ENCODE measurements around the gene CTAGE8. TPM values are rescaled to one million over a fixed set of nuclear protein-coding genes. Genes with fewer than 3 reads are reported as not detected.
"Not testable (repeated sequence)": the region's sequence is repeated elsewhere in the genome, so short reads cannot be mapped to it uniquely, and the experiment has no call there.

The CTAGE8 gene
- total RNA-seq (10 to 100 TPM in 1 of 5 donors, 1 to 10 TPM in 1, not detected in 3; 5.4 to 12.5 TPM), polyA plus RNA-seq (1 to 10 TPM in 1 of 3 donors, under 1 TPM in 1, not detected in 1; 0.68 to 6.0 TPM)
- long read RNA-seq, donor 1, partial matches to known transcripts: 0 of 1 reads
- long read RNA-seq, donor 1, other reads (novel, unspliced or antisense): 0 of 1 reads
- long read RNA-seq, donor 2, partial matches to known transcripts: 0 of 1 reads
- long read RNA-seq, donor 2, other reads (novel, unspliced or antisense): 0 of 1 reads
- long read RNA-seq, donor 3: 0 reads
- long read RNA-seq, donor 4: 0 reads
- long read RNA-seq, donor 5, partial matches to known transcripts: 0 of 1 reads
- long read RNA-seq, donor 5, other reads (novel, unspliced or antisense): 0 of 1 reads
- long read RNA-seq, donor 6, partial matches to known transcripts: 0 of 2 reads
- long read RNA-seq, donor 6, other reads (novel, unspliced or antisense): 0 of 2 reads
- long read RNA-seq, donor 7: 0 reads
- long read RNA-seq, donor 8, partial matches to known transcripts: 0 of 2 reads
- long read RNA-seq, donor 8, other reads (novel, unspliced or antisense): 0 of 2 reads
- long read RNA-seq, donor 9, partial matches to known transcripts: 0 of 1 reads
- long read RNA-seq, donor 9, other reads (novel, unspliced or antisense): 0 of 1 reads
- long read RNA-seq, donor 10: 0 reads

DNA sequence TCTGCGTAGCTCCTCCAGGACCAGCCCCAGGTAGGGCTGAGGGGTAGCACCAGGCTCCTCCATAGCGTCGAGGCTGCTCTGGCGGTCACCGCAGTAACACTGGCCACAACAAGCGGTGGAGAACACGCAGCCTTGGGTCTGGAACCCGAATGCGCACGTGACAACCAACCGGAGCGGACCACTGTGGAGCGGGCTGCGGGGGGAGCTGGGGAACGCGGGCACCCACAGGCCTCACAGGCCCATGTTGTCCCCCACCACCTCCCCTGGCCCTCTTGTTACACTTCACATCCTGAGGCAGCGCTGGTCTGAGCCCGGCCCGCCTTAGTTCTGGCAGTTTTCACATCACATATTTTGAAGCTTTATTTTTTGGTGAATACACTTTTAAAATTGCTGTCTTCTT, at the start of gene CTAGE8:
CTAGE8 (minus strand) TSS at position 101 of the 400 bp plus-strand sequence; CDS start at position 63, 38 bp downstream.
- H3K9me3 ChIP-seq; H3K4me3 ChIP-seq; DNase-seq; H3K36me3 ChIP-seq; intact Hi-C loops (cut with DNase I; ENCODE audit: low total_unique reads); H3K27me3 ChIP-seq; H3K4me1 ChIP-seq; H3K27ac ChIP-seq: not testable (repeated sequence)
- whole genome bisulfite sequencing, 5 donors: 100% methylated on average over 2 of the region's 19 CpGs; no CpG with 5 or more reads in 4 of the 5 donors

GRCh38 chr7:144317537-144317936, 48.4 kb upstream of the CTAGE8 start:
- H3K4me1 ChIP-seq; H3K27me3 ChIP-seq; H3K9me3 ChIP-seq; intact Hi-C loops (cut with DNase I; ENCODE audit: low total_unique reads); DNase-seq; H3K4me3 ChIP-seq; H3K36me3 ChIP-seq; H3K27ac ChIP-seq: not testable (repeated sequence)
- 100% methylated on average over 1 of the region's 1 CpG; no CpG with 5 or more reads in 4 of the 5 donors for WGBS, 5 donors

- H3K27ac ChIP-seq; H3K4me3 ChIP-seq; H3K9me3 ChIP-seq; H3K27me3 ChIP-seq; DNase-seq; H3K4me1 ChIP-seq; H3K36me3 ChIP-seq; intact Hi-C loops (cut with DNase I; ENCODE audit: low total_unique reads): not testable (repeated sequence)
- 82 to 92% methylated on average over 2 of the region's 2 CpGs; no CpG with 5 or more reads in 3 of the 5 donors for WGBS, 5 donors
Observed at GRCh38 chr7:144311872-144312469, 42.9 kb upstream of the CTAGE8 start, which contains the start of gene OR2A1. OR2A1 (plus strand) TSS chr7:144312419; CDS start chr7:144318125, 5,706 bp downstream.

GRCh38 chr7:144311218-144311617, 42.1 kb upstream of the CTAGE8 start:
- H3K27ac ChIP-seq; DNase-seq; intact Hi-C loops (cut with DNase I; ENCODE audit: low total_unique reads); H3K27me3 ChIP-seq; H3K36me3 ChIP-seq; H3K4me3 ChIP-seq; H3K9me3 ChIP-seq; H3K4me1 ChIP-seq: not testable (repeated sequence)
- WGBS, 5 donors: 89 to 100% methylated on average over 1 of the region's 2 CpGs; no CpG with 5 or more reads in 3 of the 5 donors

- DNase-seq; intact Hi-C loops (cut with DNase I; ENCODE audit: low total_unique reads); H3K27ac ChIP-seq; H3K4me1 ChIP-seq; H3K9me3 ChIP-seq; H3K4me3 ChIP-seq; H3K27me3 ChIP-seq; H3K36me3 ChIP-seq: not testable (repeated sequence)
- WGBS, 5 donors: no CpG with 5 or more reads among the region's 2 CpGs
Observed at GRCh38 chr7:144309702-144310101, 40.6 kb upstream of the CTAGE8 start.

DNA sequence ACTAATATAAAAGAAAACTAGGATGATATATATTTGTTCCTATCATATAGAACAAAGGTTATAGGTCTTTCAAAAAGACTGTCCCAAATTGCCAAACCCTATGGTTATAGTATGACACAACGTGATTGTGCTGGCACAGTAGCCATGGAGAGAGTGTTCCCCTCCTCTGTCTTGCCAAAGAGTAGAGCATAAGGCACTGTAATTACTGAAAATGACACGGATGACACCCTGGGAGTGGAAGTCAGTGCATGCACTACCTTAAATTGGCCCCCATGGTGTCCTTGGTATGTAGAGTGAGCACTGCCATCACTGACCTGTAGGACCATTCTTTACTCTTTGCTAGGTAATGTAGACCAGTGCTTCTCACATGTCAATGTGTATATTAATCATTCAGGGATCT, 36.1 kb upstream of the CTAGE8 start:
- intact Hi-C loops (cut with DNase I; ENCODE audit: low total_unique reads); H3K27me3 ChIP-seq; H3K27ac ChIP-seq; H3K9me3 ChIP-seq; DNase-seq; H3K36me3 ChIP-seq; H3K4me1 ChIP-seq; H3K4me3 ChIP-seq: not testable (repeated sequence)
- no CpG with 5 or more reads among the region's 2 CpGs for WGBS, 5 donors

DNA sequence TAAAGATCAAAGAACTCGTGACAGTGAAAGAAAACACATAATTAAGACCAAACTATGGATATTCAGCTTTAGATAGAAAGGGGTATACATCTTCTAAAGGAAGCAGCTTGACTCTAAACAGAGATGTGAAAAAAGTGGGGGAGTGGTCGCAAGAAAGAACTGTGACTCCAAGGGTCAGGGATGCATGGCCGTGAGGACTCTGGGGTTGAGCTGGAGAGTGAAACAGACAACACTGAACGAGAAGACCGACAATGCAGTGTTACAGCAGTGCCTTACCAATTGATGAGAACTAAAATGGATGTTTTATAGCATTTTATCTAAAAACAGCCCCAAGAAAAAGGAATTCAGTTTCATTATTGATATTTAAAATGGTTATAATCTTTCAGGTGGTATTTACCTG, 34.5 kb upstream of the CTAGE8 start:
- DNase-seq; H3K9me3 ChIP-seq; H3K4me3 ChIP-seq; H3K27ac ChIP-seq; H3K36me3 ChIP-seq; H3K27me3 ChIP-seq; intact Hi-C loops (cut with DNase I; ENCODE audit: low total_unique reads); H3K4me1 ChIP-seq: not testable (repeated sequence)
- WGBS, 5 donors: no CpG with 5 or more reads among the region's 5 CpGs

DNA sequence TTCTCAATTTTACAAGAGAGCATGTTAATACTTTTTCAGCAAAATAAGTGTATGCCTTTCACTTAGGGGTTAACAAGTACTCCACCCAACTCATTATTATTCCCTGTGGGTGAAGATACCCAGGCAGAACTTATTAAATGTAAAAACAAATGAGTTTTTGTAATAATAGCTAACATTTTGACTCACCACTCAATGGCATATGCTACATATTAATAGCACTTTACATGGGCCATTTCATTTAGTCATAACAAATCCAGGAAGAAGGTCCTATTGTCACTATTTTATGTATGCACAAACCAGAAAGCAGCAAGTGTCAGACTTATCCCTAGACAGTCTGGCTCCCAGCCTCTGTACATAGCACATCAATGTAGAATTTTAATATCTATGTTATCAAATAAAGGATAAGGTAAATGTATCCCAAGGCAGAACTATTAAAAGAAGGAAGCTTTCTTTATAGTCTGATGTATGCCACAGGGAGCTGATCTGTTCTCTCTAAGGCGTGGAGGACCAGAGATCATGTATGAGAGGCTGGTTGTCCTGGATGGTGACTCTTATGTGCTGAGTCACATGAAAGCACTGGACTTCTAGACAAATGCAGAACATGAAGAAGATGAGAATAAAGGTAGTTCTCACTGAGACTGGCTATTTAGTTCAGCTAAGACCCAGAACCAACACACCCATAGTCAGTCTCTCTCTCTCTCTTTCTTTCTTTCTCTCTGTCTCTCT, 33.7 kb upstream of the CTAGE8 start:
- no CpG with 5 or more reads among the region's 1 CpG for WGBS, 5 donors
- H3K27me3 ChIP-seq; H3K4me3 ChIP-seq; intact Hi-C loops (cut with DNase I; ENCODE audit: low total_unique reads); H3K27ac ChIP-seq; DNase-seq; H3K9me3 ChIP-seq; H3K4me1 ChIP-seq; H3K36me3 ChIP-seq: not testable (repeated sequence)

GRCh38 chr7:144293794-144294499, 24.9 kb upstream of the CTAGE8 start:
- H3K9me3 ChIP-seq; H3K36me3 ChIP-seq; H3K27ac ChIP-seq; H3K27me3 ChIP-seq; intact Hi-C loops (cut with DNase I; ENCODE audit: low total_unique reads); H3K4me1 ChIP-seq: not testable (repeated sequence)
- WGBS, 5 donors: no CpG with 5 or more reads among the region's 60 CpGs
- DNase-seq: peak in 1 of 2 donors; percentile 42
- peak overlapping the region in 2 of 4 donors; percentile 22 to 26 for H3K4me3 ChIP-seq

GRCh38 chr7:144292384-144293161, 23.5 kb upstream of the CTAGE8 start:
- H3K27ac ChIP-seq; H3K4me3 ChIP-seq; H3K9me3 ChIP-seq; H3K4me1 ChIP-seq; H3K27me3 ChIP-seq; H3K36me3 ChIP-seq; intact Hi-C loops (cut with DNase I; ENCODE audit: low total_unique reads); DNase-seq: not testable (repeated sequence)
- 70 to 95% (median 92%) methylated on average over 2 to 3 of the region's 14 CpGs for WGBS, 5 donors

Measured in stomach (tissue), 19 donors.